HG02588 (cell line): Measurements from ENCODE around the gene FRAS1.
A peak's percentile ranks its signal among the peaks of the same experiment; 100 is the strongest.

Source experiments
- ATAC-seq: cut with Tn5 transposase; IDR thresholded peaks from one replicate; pipeline ENCODE4 v1.9.1; 2021; ENCODE audit warnings: mild to moderate bottlenecking, moderate library complexity; ENCODE audit not compliant: unreplicated experiment

FRAS1 gene

GRCh38 chr4:78562687-78563086 is 505.6 kb downstream of the FRAS1 start:
- no peak for ATAC-seq

- no peak for ATAC-seq
Measured at GRCh38 chr4:78565971-78566372, 508.8 kb downstream of the FRAS1 start.

GRCh38 chr4:78566834-78567499 is 509.8 kb downstream of the FRAS1 start:
- peak; percentile 89 for ATAC-seq

GRCh38 chr4:78567500-78568060 is 510.5 kb downstream of the FRAS1 start:
- peak; percentile 1 for ATAC-seq

GRCh38 chr4:78568640-78569305 is 511.6 kb downstream of the FRAS1 start:
- peak; percentile 64 for ATAC-seq

GRCh38 chr4:78569306-78569821 is 512.2 kb downstream of the FRAS1 start:
- ATAC-seq = no peak

GRCh38 chr4:78570117-78570516 is 513.0 kb downstream of the FRAS1 start:
- ATAC-seq = no peak

- no peak for ATAC-seq
Measured at GRCh38 chr4:78571804-78572203, 514.7 kb downstream of the FRAS1 start.

GRCh38 chr4:78578674-78579425 is 521.7 kb downstream of the FRAS1 start:
- no peak for ATAC-seq

GRCh38 chr4:78581618-78582017 is 524.5 kb downstream of the FRAS1 start:
- no peak for ATAC-seq

- ATAC-seq = no peak
Measured at GRCh38 chr4:78584863-78585547, 527.9 kb downstream of the FRAS1 start.

- no peak for ATAC-seq
Measured at GRCh38 chr4:78585633-78586032, 528.5 kb downstream of the FRAS1 start.

GRCh38 chr4:78588894-78589545 is 531.9 kb downstream of the FRAS1 start:
- no peak for ATAC-seq

GRCh38 chr4:78591404-78591803 is 534.3 kb downstream of the FRAS1 start:
- no peak for ATAC-seq

- ATAC-seq = peak; percentile 56
Measured at GRCh38 chr4:78592088-78592783, 535.1 kb downstream of the FRAS1 start.
